Stimulated activated CD8-positive, alpha-beta memory T cell treated with anti-CD3 and anti-CD28 coated beads, Interleukin-15, amount 100 ng/mL, for 48 hours (primary cell): Measurements from ENCODE around the gene UXS1.

Experiments used
- DNase-seq, 2 donors: peaks; one replicate each; pipeline ENCODE4 v3.0.0-alpha.2; 2020; ENCODE audit warnings: low read depth in 2 of 2

Gene UXS1

DNA sequence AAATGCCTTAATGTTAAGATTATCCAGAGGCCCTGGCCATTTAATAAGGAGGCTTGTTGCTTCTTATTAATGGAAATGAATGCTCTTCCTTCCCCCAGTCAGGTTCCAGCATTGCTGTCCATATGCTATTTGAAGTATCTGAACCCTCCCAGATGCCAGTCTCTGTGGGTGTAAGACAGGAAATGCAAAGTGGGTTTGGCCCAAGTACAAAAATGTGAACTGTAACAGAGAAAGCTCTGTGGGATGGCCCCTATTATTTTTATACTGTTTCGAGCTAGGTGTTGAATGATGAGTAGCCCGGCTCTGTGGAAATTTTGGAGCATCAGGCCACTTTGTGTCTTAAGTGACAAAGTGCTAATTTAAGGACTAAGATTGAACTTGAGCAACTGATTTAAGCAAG is 141.0 kb downstream of the UXS1 start:
- DNase-seq, result no peak

- no peak for DNase-seq
Measured at GRCh38 chr2:106044859-106045258, 149.2 kb downstream of the UXS1 start.

- no peak for DNase-seq
Measured at GRCh38 chr2:106044021-106044420, 150.1 kb downstream of the UXS1 start.
